HG02642 (cell line): Measurements from ENCODE around the gene PIMREG.
"Not testable (repeated sequence)": the region's sequence is repeated elsewhere in the genome, so short reads cannot be mapped to it uniquely, and the experiment has no call there.

Experiments
- ATAC-seq: cut with Tn5 transposase; IDR thresholded peaks from one replicate; pipeline ENCODE4 v1.9.1; 2021; ENCODE audit warnings: mild to moderate bottlenecking; ENCODE audit not compliant: unreplicated experiment, poor library complexity

The PIMREG gene

GRCh38 chr17:6476076-6476809 lies 32.0 kb downstream of the PIMREG start:
- no peak for ATAC-seq

GRCh38 chr17:6476810-6477179 lies 32.5 kb downstream of the PIMREG start:
- ATAC-seq, result no peak

GRCh38 chr17:6477831-6478383 lies 33.7 kb downstream of the PIMREG start:
- no peak for ATAC-seq

- no peak for ATAC-seq
Observed at GRCh38 chr17:6478486-6478885, 34.2 kb downstream of the PIMREG start.

- no peak for ATAC-seq
Observed at GRCh38 chr17:6479622-6480302, 35.5 kb downstream of the PIMREG start.

GRCh38 chr17:6480303-6480675 lies 36.0 kb downstream of the PIMREG start:
- no peak for ATAC-seq

- ATAC-seq, result no peak
Observed at GRCh38 chr17:6482105-6482455, 37.8 kb downstream of the PIMREG start.

- not testable (repeated sequence) for ATAC-seq
Observed at GRCh38 chr17:6482796-6483195, 38.5 kb downstream of the PIMREG start.

GRCh38 chr17:6483507-6483906 lies 39.3 kb downstream of the PIMREG start:
- ATAC-seq, result no peak

- ATAC-seq, result no peak
Observed at GRCh38 chr17:6485646-6486412, 41.6 kb downstream of the PIMREG start.

- ATAC-seq, result no peak
Observed at GRCh38 chr17:6487251-6488007, 43.2 kb downstream of the PIMREG start.

GRCh38 chr17:6488008-6488539 lies 43.8 kb downstream of the PIMREG start:
- no peak for ATAC-seq

- ATAC-seq, result no peak
Observed at GRCh38 chr17:6489016-6489550, 44.8 kb downstream of the PIMREG start.

GRCh38 chr17:6491071-6491700 lies 46.9 kb downstream of the PIMREG start:
- ATAC-seq, result no peak

GRCh38 chr17:6492892-6493674 lies 48.8 kb downstream of the PIMREG start:
- no peak for ATAC-seq

- ATAC-seq, result no peak
Observed at GRCh38 chr17:6494239-6494941, 50.1 kb downstream of the PIMREG start.

GRCh38 chr17:6495450-6496115 lies 51.3 kb downstream of the PIMREG start:
- no peak for ATAC-seq

GRCh38 chr17:6496116-6496481 lies 51.8 kb downstream of the PIMREG start:
- ATAC-seq, result no peak
